Heart right ventricle (tissue), 16 donors: ENCODE results near the gene TRAP1. TPM values are rescaled to one million over a fixed set of nuclear protein-coding genes. Genes with fewer than 3 reads are reported as not detected.

ENCODE experiments used
- ATAC-seq, 8 donors: fragments of 200-7000 bp; cut with Tn5 transposase; one replicate each; pipeline ENCODE4 v1.9.1; 2020; ENCODE audit warnings: mild to moderate bottlenecking in 8 of 8, moderate library complexity in 8 of 8, moderate number of reproducible peaks in 1 of 8
- DNase-seq, 2 donors: peaks; one replicate each; pipeline ENCODE4 v3.0.0-alpha.2; 2020
- H3K27ac ChIP-seq, 10 donors: fragments of 200-600 bp; sonication (generic) in 2 of 10; one replicate each; pipeline versions ENCODE4 v1.5.0 to v1.8.0; 2020 to 2022; ENCODE audit warnings: mild to moderate bottlenecking in 3 of 10
- H3K27me3 ChIP-seq, 7 donors: fragments of 200-600 bp; one replicate each; pipeline ENCODE4 v1.8.0; 2021 to 2022; ENCODE audit warnings: mild to moderate bottlenecking in 2 of 7
- H3K36me3 ChIP-seq, 9 donors: fragments of 200-600 bp; sonication (generic) in 1 of 9; one replicate each; pipeline versions ENCODE4 v1.5.0 to v1.8.0; 2020 to 2022; ENCODE audit warnings: mild to moderate bottlenecking in 2 of 9
- H3K4me1 ChIP-seq, 9 donors: fragments of 200-600 bp; sonication (generic) in 1 of 9; one replicate each; pipeline versions ENCODE4 v1.5.0 to v1.8.0; 2020 to 2022; ENCODE audit warnings: mild to moderate bottlenecking in 4 of 9
- H3K4me3 ChIP-seq, 10 donors: fragments of 200-600 bp; sonication (generic) in 2 of 10; one replicate each; pipeline versions ENCODE4 v1.5.0 to v1.8.0; 2020 to 2022; ENCODE audit warnings: mild to moderate bottlenecking in 7 of 10, moderate library complexity in 2 of 10
- H3K9me3 ChIP-seq, 11 donors: fragments of 200-600 bp in 10 of 11; sonication (generic) in 2 of 11; one replicate each; pipeline versions ENCODE4 v1.5.0 to v1.8.0; 2013 to 2022; ENCODE audit warnings: mild to moderate bottlenecking in 2 of 11, control low read depth in 1 of 11, moderate library complexity in 1 of 11
- WGBS, 2 donors: extraction: QIAGEN DNeasy Blood & Tissue Kit; methylation state at CpG; one replicate each; pipeline ENCODE4 v1.1.7; 2013; ENCODE audit warnings: inconsistent platforms in 1 of 2; 5-methylcytosine and 5-hydroxymethylcytosine counted together
- intact Hi-C, 10 donors: fragments of 100-400 bp; cut with DNase I; formaldehyde crosslinking; loops; one replicate each; pipeline versions ENCODE4 v1.11.1 to v1.14.2; 2022
- polyA plus RNA-seq, 2 donors: library from polyadenylated mRNA; stranded (reverse); fragments of 200-250 nt; gene quantifications; one replicate each; pipeline ENCODE4 v1.2.3, GENCODE V29; 2013
- total RNA-seq, 10 donors: library from RNA; stranded (reverse); fragmentation: NEBNext Ultra II Directional in 3 of 10; extraction: Animal tissue kit (Norgen Biotek cat#: 25700) in 3 of 10; gene quantifications; one replicate each; pipeline versions ENCODE4 v1.2.1 to v1.2.4, GENCODE V29; 2021 to 2023
- TF ChIP-seq, protein P1 (sequence below), 9 donors: fragments of 200-600 bp; sonication (generic) in 2 of 9; IDR thresholded peaks; one replicate each; pipeline versions ENCODE4 v1.5.0 to v1.8.0; 2021 to 2022; ENCODE audit warnings: antibody characterized with exemption in 9 of 9, mild to moderate bottlenecking in 5 of 9, moderate library complexity in 1 of 9
- donor health status: Arrhythmogenic right ventricular cardiomyopathy.
- donor health status: ischemic (EF 13 %, LVEDD 7.1; RV severe dilation, severe dysfunction).
- donor health status: healthy with polysubstance abuse.
- donor health status: DM: no; HTN: yes; CAD: no.
- donor health status: DM: no; HTN: no; CAD: no.
- donor health status: ischemic (EF 25% LVEDD 6.9; RV normal size, moderate dysfunction).
- donor health status: ischemic (EF 25% LVEDD 5.7; RV mildly dilated, moderate dysfunction).
- donor health status: healthy.
- donor health status: DM: yes; HTN: yes; CAD: no.
- donor health status: Ischemic cardiomyopathy.
- donor health status: ischemic (EF 35%, LVEDD 5.7; RV mildly dilated, moderate dysfunction).
- donor health status: nonischemic (EF 11% LVEDD 7.7; RV severe dilation, severe dysfunction).
- donor health status: DM: yes; HTN: yes; CAD: no.
- donor health status: PGD.
- donor health status: ischemic (EF 29% LVEDD 5.4; RV normal size, mild dysfunction).
- donor health status: nonischemic (EF 23%, LVEDD 6.1; RV moderate dilation, normal function).

TRAP1 gene
- total and polyA plus RNA-seq, 12 donors, result 57.3 to 148 (median 120) TPM

DNA sequence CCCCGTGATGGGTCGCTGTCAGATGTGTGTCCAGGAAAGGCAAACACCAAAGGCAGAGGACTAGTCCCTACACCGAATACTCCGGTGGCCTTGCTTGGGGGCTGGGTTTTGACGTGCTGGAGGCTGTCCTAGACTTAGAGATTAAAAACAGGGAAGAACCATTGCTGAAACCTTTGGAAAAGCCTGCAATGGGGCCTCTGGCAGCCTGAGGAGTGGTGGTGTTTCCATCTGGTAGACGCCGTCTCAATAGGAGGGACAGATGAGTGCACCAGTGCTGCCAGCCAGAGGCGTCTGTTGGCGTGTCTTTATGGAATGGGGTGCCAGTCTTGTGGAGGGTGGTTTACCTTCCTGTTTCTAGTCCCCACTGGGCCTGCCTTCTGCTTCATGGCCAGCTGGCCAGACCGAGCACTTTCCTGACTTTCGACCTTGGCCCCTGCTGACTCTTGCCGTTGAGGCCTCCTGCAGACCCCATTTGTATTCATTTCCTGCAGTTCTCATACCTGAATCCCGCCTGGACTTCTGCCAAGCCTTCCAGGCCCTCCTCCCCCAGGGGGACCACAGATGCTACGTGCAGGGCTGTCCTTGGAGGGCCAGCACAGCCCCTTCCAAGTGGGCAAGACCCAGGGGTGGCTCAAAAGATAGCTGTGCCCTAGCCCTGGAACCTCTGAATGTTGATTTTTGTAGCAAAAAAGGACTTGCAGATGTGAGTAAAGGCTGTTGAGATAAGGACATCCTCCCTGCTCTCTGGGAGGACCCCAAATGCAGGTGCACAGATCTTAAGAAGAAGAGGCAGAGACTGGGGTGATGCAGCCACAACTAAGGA, 64.7 kb downstream of the TRAP1 start:
- Histone ChIP-seq H3K4me3 (no peak overlapping the region), H3K27ac (no peak overlapping the region), H3K27me3 (no peaks in the 10 kb centered on the region), H3K4me1 (peaks cover 0 to 20% (median 8%) of the 10 kb centered on the region in 9 donors), H3K36me3 (peaks cover 0 to 56% (median 12%) of the 10 kb centered on the region in 9 donors), H3K9me3 (no peaks in the 10 kb centered on the region)
- TF ChIP-seq, protein P1, sequence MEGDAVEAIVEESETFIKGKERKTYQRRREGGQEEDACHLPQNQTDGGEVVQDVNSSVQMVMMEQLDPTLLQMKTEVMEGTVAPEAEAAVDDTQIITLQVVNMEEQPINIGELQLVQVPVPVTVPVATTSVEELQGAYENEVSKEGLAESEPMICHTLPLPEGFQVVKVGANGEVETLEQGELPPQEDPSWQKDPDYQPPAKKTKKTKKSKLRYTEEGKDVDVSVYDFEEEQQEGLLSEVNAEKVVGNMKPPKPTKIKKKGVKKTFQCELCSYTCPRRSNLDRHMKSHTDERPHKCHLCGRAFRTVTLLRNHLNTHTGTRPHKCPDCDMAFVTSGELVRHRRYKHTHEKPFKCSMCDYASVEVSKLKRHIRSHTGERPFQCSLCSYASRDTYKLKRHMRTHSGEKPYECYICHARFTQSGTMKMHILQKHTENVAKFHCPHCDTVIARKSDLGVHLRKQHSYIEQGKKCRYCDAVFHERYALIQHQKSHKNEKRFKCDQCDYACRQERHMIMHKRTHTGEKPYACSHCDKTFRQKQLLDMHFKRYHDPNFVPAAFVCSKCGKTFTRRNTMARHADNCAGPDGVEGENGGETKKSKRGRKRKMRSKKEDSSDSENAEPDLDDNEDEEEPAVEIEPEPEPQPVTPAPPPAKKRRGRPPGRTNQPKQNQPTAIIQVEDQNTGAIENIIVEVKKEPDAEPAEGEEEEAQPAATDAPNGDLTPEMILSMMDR (IDR thresholded peaks at IDR 0.05), result no peak
- intact Hi-C loops, result no loop called here
- ATAC-seq (no peak), DNase-seq (no peak)
- 79 to 82% methylated on average over 14 of the region's 14 CpGs for WGBS, 2 donors

DNA sequence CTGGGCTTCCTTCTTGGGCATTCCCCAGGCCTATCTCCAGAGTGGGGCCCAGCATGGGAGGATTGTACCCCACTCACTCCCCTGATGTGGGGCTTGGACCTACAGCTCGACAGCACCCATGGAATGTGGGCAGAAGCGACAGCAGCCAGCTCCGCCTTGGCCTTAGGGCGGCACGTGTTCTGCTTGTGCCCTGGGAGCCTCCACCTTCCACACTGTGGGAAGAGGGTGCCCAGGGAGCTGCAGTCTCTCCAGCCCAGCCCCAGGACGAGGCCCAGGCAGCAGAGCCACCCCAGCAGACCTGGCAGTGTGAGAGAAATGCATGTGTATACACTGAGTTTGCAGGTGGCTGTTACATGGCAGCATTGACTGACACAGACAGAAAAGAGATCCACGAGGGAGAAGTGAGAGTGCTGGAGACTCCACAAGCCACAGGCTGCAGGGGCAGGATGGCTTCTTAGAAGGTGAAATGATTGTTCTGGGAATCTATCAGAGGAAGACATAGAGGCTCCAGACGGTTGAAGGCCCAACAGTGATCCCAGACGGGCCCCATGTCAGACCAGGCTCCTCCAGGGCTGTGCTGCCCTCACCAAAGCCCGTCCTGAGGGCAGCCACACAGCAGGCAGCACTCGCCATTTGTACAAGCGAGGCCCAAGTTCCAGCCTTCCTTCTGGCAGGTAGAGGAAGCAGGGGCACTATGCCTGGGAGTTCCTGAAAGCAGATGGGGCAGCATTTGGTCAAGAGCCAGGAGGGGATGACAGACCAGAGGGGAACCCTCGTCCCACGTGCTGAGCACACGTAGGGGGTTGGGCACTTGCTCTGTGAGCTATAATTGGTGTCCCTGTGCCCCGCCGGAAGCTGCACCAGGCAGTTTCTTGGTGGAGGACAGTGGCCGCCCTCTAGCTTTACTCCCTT, 65.6 kb downstream of the TRAP1 start:
- no peaks in the 10 kb centered on the region for H3K27me3 ChIP-seq
- DNase-seq, result no peak
- WGBS, 2 donors, result 77 to 79% methylated on average over 18 of the region's 18 CpGs
- peaks cover 0 to 20% (median 8%) of the 10 kb centered on the region in 9 donors for H3K4me1 ChIP-seq
- H3K36me3 ChIP-seq, result peaks cover 0 to 48% (median 3%) of the 10 kb centered on the region in 9 donors
- intact Hi-C loops, result no loop called here
- ATAC-seq, result no peak
- TF ChIP-seq, protein P1 (IDR thresholded peaks at IDR 0.05), result no peak
- H3K27ac ChIP-seq, result no peak overlapping the region
- H3K4me3 ChIP-seq, result no peak overlapping the region
- no peaks in the 10 kb centered on the region for H3K9me3 ChIP-seq

DNA sequence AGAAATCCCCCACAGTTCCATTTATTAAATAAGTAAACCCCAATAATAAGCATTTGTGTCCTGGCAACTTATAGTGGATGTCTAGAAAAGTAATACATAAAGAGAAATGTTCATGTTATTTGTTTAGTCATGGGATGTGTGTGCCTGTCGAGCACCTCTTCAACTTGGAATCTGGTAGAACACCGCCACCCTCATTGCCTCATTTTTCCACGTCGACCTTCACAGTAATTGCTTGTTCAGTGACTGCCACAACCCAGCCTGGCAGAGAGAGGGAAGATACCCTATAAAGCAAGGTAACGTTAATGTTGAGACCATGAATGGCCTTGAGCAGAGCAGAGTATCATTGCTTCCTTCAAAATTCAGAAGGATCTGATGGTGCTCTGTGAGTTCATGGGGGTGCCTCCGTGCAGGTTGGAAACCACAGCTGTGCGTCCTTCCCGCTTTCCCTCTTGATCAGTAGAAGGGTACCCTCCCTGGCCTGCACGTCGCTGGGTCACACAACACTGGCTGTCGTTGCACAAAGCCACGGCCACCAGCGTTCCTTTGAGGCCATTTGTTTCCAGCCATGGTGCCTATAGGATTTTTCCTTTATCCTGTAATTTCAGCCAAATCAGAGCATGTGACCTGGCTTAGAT, 66.6 kb downstream of the TRAP1 start:
- Histone ChIP-seq H3K27me3 (no peaks in the 10 kb centered on the region), H3K4me3 (no peak overlapping the region), H3K9me3 (no peaks in the 10 kb centered on the region), H3K36me3 (peaks cover 0 to 40% (median 0%) of the 10 kb centered on the region in 9 donors), H3K27ac (no peak overlapping the region), H3K4me1 (peaks cover 0 to 17% (median 7%) of the 10 kb centered on the region in 9 donors)
- ATAC-seq (no peak), DNase-seq (no peak)
- intact Hi-C loops, result no loop called here
- WGBS, 2 donors, result 92 to 93% methylated on average over 13 of the region's 13 CpGs
- TF ChIP-seq, protein P1 (IDR thresholded peaks at IDR 0.05), result no peak

DNA sequence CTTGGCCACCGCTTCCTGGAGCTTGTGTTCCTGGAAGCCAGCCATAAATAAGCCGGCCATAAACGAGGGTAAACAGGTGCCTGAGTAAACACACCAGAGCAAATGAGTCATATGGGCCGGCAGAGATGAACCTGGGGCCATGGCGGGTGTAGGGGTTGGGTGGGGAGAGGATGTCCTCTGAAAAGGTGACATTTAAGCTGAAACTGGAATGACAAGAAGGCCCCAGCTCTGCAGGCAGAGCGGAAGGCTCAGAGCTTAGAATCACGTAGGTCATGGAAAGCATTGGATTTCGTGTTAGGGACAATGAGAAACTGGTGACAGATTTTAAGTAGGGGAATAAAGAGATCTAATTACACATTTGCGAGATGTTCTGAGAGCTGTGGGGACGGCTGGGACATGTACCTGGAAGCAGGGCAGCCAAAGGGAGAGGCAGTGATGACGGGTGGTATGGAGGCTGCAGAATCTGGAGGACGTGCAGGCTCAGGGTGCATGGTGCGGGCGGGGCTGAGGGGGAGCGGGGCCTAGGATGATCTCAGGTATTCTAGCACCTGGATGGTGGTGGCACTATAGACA, 70.9 kb downstream of the TRAP1 start:
- Histone ChIP-seq H3K4me3 (no peak overlapping the region), H3K9me3 (no peaks in the 10 kb centered on the region), H3K4me1 (peaks cover 0 to 6% (median 0%) of the 10 kb centered on the region in 9 donors), H3K36me3 (peaks cover 0 to 46% (median 0%) of the 10 kb centered on the region in 9 donors), H3K27ac (no peak overlapping the region), H3K27me3 (no peaks in the 10 kb centered on the region)
- ATAC-seq (no peak), DNase-seq (no peak)
- WGBS, 2 donors, result 84% methylated on average over 15 of the region's 15 CpGs
- TF ChIP-seq, protein P1 (IDR thresholded peaks at IDR 0.05), result no peak
- intact Hi-C loops, result no loop called here
